C4-2B (cell line): ENCODE measurements around the gene CLOCK.

Experiments used
- ZFX ChIP-seq: fragments of 450-650 bp; IDR thresholded peaks from 2 replicates; pipeline ENCODE4 v1.6.1; 2017
- TF ChIP-seq, protein P1 (sequence below): fragments of 450-650 bp; conservative IDR thresholded peaks from 2 replicates; pipeline ENCODE4 v1.5.1; 2017; ENCODE audit warnings: mild to moderate bottlenecking

DNA sequence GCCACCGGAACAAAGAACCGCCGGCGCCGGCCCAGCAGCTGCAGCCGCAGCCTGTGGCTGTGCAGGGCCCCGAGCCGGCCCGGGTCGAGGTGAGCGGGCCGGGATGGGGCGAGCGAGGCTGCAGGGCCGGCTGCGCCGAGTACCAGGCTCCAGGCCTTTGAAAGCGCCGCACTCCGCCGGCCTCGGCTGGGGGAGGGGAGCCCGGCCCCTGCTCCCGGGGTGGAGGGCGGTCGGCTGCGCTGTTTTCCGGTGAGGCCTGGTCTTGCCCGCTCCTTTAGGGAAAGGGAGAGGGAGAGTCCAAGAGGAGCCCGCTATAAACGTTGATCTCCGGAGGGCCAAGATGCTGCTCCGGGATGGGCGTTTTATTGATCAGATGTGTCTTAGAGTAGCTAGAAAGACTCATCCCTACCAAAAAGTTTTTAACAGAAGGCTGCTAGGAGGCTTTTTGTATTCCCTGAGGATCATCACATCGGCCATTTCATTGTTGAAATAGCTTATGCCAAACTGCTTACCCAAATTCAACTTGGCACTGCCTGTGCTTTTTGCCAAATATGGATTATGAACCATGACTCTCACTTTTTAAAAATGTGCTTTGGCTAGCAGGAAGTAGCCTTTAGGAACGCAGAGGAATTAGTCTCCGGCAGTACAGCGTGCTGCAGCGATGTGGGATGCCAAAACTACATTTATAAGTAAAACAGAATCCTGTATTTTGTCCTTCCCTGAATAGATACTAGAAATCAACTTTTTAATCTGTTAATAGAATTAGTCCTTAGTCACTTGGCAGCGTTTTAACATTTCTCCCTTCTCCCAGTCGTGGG lies 150.2 kb downstream of the CLOCK start:
- TF ChIP-seq, protein P1, sequence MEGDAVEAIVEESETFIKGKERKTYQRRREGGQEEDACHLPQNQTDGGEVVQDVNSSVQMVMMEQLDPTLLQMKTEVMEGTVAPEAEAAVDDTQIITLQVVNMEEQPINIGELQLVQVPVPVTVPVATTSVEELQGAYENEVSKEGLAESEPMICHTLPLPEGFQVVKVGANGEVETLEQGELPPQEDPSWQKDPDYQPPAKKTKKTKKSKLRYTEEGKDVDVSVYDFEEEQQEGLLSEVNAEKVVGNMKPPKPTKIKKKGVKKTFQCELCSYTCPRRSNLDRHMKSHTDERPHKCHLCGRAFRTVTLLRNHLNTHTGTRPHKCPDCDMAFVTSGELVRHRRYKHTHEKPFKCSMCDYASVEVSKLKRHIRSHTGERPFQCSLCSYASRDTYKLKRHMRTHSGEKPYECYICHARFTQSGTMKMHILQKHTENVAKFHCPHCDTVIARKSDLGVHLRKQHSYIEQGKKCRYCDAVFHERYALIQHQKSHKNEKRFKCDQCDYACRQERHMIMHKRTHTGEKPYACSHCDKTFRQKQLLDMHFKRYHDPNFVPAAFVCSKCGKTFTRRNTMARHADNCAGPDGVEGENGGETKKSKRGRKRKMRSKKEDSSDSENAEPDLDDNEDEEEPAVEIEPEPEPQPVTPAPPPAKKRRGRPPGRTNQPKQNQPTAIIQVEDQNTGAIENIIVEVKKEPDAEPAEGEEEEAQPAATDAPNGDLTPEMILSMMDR = no peak
- TF ChIP-seq ZFX = peak; percentile 98
